Thymus (tissue), 11 donors: Measurements from ENCODE around the gene SLC4A5. TPM values are rescaled to one million over a fixed set of nuclear protein-coding genes. Genes with fewer than 3 reads are reported as not detected.

ENCODE experiments used
- DNase-seq, 9 donors: peaks; one replicate each; pipeline ENCODE4 v3.0.0-alpha.2; 2013; ENCODE audit warnings: low spot score in 9 of 9, low read depth in 6 of 9, missing footprints in 1 of 9
- H3K27ac ChIP-seq, 2 donors: one replicate each; pipeline ENCODE4 v1.5.1; 2013; ENCODE audit warnings: control low read depth in 1 of 2, low read depth in 1 of 2, low read length in 1 of 2, mild to moderate bottlenecking in 1 of 2, moderate library complexity in 1 of 2
- H3K27me3 ChIP-seq, 2 donors: one replicate each; pipeline ENCODE4 v1.5.1; 2013; ENCODE audit warnings: low read length in 1 of 2; ENCODE audit not compliant: control insufficient read depth in 2 of 2, insufficient read depth in 1 of 2
- H3K36me3 ChIP-seq, 2 donors: one replicate each; pipeline ENCODE4 v1.5.1; 2013; ENCODE audit warnings: low read length in 1 of 2, mild to moderate bottlenecking in 1 of 2, moderate library complexity in 1 of 2; ENCODE audit not compliant: control insufficient read depth in 2 of 2, insufficient read depth in 2 of 2
- H3K4me1 ChIP-seq, 2 donors: one replicate each; pipeline ENCODE4 v1.5.1; 2013; ENCODE audit warnings: low read length in 2 of 2; ENCODE audit not compliant: control insufficient read depth in 2 of 2, insufficient read depth in 2 of 2
- H3K4me3 ChIP-seq, 2 donors: one replicate each; pipeline ENCODE4 v1.5.1; 2013; ENCODE audit warnings: low read length in 2 of 2, control low read depth in 1 of 2, mild to moderate bottlenecking in 1 of 2
- H3K9me3 ChIP-seq, 2 donors: one replicate each; pipeline ENCODE4 v1.5.1; 2013; ENCODE audit warnings: low read length in 1 of 2, mild to moderate bottlenecking in 1 of 2; ENCODE audit not compliant: control insufficient read depth in 2 of 2, insufficient read depth in 1 of 2
- WGBS: extraction: QIAGEN DNeasy Blood & Tissue Kit; methylation state at CpG from one replicate; pipeline ENCODE4 v1.1.7; 2013; 5-methylcytosine and 5-hydroxymethylcytosine counted together
- polyA plus RNA-seq: library from polyadenylated mRNA; stranded (reverse); fragments of 200-250 nt; gene quantifications from one replicate; pipeline ENCODE4 v1.2.3, GENCODE V29; 2013
- total RNA-seq: library from RNA; stranded (reverse); fragments of 120-200 nt; gene quantifications from one replicate; pipeline ENCODE4 v1.2.4, GENCODE V29; 2013
- donor health status: healthy.

The SLC4A5 gene
- total and polyA plus RNA-seq, 2 donors: 0.85 to 2.5 TPM

DNA sequence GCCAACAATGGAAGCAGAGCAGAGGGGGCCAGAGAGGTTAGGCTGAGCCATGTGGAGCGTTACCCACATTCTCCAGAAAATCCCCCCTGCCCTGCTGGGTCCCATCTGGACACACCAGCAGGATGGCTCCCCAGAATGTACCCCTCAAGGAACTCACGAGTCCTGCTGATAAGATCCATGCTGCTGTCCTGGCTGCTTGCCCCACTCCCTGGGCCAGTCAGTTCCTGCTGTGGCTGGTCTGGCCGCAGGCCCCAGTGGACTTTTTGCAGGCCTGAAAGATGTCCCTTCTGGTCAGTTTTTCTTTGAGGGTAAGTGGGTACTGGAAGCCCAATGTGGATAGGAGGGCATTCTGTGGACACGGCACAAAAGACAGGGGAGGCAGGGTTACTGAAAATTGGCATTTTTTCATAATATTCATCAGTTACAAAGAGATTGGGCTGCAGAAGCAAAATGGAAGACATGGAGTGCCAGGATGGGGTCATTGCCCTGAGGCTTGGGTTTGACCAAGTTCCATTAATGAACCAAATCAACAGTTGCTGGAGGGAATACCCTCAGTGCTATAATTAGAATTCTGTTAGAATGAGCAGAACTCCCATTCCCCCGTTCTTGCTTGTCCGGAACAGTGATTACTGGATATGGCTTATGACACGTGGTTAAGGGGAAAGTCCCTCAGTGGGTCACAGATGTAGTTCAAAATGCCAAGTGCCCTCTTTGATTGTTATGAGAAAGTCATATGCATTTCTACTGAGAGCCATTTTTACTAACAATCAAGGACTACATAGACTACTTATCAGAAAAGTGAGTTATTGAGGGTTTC lies 38.7 kb downstream of the SLC4A5 start:
- no peak for DNase-seq
- no peak overlapping the region for H3K27ac ChIP-seq
- WGBS: 95% methylated on average over 7 of the region's 7 CpGs

DNA sequence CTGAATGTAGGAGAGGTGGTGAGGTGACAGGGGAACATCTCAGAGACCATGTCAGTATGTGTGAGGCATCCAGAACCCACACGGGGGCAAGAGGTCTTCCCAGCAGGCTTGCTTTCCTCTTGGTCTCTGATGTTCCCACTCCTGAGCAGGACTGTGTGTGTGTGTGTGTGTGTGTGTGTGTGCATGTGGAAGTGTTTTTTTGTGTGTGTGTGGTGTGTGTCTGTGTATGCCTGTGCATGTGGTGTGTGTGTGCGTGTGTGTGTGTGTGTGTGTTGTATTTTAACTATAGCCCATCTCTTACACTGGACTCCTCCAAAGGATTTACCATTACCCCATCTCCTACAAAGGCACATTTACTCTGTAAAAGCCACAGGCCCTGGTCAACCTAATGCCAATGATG lies 40.4 kb downstream of the SLC4A5 start:
- no peak for DNase-seq
- Histone ChIP-seq H3K4me1 (no peaks in the 10 kb centered on the region), H3K27ac (no peak overlapping the region), H3K36me3 (no peaks in the 10 kb centered on the region), H3K27me3 (no peaks in the 10 kb centered on the region), H3K4me3 (no peak overlapping the region), H3K9me3 (no peaks in the 10 kb centered on the region)
- 92% methylated on average over 2 of the region's 2 CpGs for WGBS

More for the DNA sequence above, 38.7 kb downstream of the SLC4A5 start:
- H3K4me1 ChIP-seq: no peaks in the 10 kb centered on the region
- no peaks in the 10 kb centered on the region for H3K36me3 ChIP-seq
- no peaks in the 10 kb centered on the region for H3K27me3 ChIP-seq
- H3K9me3 ChIP-seq: no peaks in the 10 kb centered on the region
- H3K4me3 ChIP-seq: no peak overlapping the region

DNA sequence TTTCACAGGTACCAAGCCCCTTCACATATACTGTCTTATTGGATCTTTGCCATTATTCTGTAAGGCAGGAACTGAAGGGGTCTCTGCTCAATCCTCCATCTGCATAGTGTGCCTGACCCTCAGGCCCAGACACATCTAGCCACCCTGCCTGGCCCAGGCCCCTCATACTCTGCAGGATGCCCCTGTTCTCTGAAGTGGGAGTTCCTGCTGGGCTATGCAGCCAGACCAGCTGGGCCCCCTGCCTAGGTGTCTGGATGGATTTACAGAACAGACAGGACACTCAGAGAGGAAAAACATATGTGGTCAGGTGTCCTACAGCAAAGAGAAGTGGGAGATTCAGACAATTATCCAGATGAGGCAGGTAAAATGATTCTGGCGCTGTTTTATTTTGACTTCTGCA lies 42.0 kb downstream of the SLC4A5 start:
- Histone ChIP-seq H3K36me3 (no peaks in the 10 kb centered on the region), H3K4me1 (no peaks in the 10 kb centered on the region), H3K4me3 (no peak overlapping the region), H3K27me3 (no peaks in the 10 kb centered on the region), H3K27ac (no peak overlapping the region), H3K9me3 (no peaks in the 10 kb centered on the region)
- 94% methylated on average over 1 of the region's 1 CpG for WGBS
- no peak for DNase-seq

DNA sequence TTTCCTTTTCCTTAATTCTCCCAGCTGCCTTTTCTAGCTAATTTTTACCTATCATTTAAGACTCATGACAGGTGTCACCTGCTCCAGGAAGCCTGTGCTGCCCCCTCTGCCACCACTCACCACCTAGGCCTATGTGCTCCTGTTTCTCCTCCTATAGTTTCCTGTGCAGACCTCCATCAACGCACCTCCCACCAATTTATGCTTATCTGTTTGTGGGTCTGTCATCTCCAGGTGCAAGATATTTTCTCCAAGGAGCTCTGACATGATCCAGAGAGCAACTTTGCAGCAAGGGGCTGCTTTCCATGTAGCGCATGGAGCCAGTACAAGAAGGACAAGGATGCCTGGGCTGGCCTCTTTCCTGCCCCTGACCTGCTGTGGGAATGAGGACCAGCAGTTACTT lies 42.7 kb downstream of the SLC4A5 start:
- Histone ChIP-seq H3K27me3 (no peaks in the 10 kb centered on the region), H3K9me3 (no peaks in the 10 kb centered on the region), H3K4me3 (no peak overlapping the region), H3K4me1 (no peaks in the 10 kb centered on the region), H3K36me3 (no peaks in the 10 kb centered on the region), H3K27ac (no peak overlapping the region)
- DNase-seq: no peak
- WGBS: 95% methylated on average over 2 of the region's 2 CpGs

DNA sequence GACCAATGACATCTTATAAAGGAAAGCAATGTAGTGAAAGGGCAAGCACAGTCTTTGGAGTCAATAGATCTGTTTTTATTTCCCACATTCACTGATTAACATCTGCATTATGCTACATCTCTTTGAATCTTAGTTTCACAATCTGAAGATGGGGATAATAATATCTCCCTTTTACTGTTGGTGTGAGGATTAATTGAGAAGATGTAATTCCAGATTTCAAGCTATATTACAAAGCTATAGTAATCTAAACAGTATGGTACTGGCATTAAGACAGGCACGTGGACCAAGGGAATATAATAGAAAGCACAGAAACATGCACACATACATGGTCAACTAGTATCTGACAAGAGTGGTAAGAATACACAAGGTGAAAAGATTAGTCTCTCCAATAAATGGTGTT lies 45.3 kb downstream of the SLC4A5 start:
- Histone ChIP-seq H3K36me3 (no peaks in the 10 kb centered on the region), H3K9me3 (no peaks in the 10 kb centered on the region), H3K27ac (no peak overlapping the region), H3K27me3 (no peaks in the 10 kb centered on the region), H3K4me1 (no peaks in the 10 kb centered on the region), H3K4me3 (no peak overlapping the region)
- DNase-seq: no peak
- WGBS: 99% methylated on average over 1 of the region's 1 CpG

DNA sequence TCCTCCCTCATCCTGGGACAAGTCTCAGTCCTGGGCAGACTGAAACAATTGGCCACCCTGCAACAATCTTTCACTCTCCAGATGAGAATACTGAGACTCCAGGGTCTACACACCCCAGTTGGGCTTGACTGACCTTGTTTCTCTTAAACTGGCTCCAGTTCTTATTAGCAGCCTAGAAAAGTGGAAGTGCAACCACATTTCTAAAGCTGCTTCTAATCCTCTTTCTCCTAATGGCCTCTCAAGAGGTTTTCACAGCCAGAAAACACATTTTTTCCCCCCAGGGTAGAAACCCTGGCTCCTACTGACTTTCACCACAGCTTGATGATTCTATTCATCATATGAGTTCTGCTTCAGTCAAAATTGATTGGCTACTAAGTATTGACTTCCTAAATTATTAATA lies 45.8 kb downstream of the SLC4A5 start:
- Histone ChIP-seq H3K4me1 (no peaks in the 10 kb centered on the region), H3K9me3 (no peaks in the 10 kb centered on the region), H3K36me3 (no peaks in the 10 kb centered on the region), H3K27ac (no peak overlapping the region), H3K27me3 (no peaks in the 10 kb centered on the region), H3K4me3 (no peak overlapping the region)
- no peak for DNase-seq

DNA sequence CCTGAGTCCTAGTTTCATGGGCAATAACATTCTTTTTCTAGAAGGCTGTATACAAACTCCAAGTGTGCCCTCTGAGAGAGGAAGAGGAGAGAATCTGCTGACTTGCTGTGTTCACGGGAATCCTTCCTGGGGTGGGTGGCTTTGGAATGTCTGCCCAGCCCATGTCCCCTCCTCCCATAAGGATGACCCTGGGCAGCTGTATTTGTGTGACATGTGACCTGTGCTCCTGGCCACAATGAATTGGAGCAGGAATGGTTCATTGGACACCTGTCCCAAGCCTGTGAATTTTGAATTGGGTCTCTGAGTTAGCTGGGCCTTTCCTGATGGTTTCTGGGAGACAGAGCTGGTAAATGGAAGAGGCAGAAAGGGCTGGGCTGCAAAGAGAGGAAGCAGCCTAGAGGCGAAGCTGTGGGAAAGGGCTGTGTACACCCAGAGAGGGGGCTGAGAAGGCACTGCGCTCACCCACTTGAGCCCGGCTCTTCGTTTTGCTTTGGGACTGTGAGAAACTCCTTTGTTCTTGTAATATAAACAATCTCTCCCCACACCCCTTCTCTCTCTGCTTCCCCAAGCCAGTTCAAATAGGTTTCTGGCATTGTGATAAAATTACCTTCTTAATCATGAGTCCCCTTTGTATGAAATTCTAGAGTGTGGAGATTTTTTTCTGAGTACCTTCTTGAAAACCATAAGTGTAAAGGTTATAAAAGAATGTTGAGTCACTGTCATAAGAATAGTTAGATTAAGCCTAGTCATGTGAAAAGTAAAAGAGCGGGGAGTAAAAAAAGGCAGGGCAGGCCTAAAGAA lies 49.8 kb downstream of the SLC4A5 start:
- no peak for DNase-seq
- no peak overlapping the region for H3K27ac ChIP-seq

DNA sequence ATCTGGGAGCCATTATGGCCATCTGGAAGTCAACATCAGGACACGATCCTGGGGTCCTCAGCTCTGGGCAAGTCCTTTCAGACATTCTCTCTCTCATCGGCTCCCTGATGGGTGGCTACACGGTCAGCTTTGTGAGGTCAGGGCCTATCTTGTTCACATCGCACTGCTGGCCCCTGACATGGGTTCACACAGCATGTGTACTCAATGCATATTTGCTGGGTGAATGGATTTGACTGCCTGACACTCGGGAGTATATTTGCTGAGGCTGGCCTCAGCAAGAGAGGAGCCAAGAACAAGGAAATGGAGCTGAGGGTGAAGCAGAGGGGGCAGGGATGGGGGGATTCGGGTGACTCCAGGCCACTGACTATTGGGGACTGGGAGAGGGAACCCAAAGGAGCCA lies 50.5 kb downstream of the SLC4A5 start:
- Histone ChIP-seq H3K4me1 (peaks cover 7 to 12% of the 10 kb centered on the region in 2 donors), H3K36me3 (no peaks in the 10 kb centered on the region), H3K9me3 (no peaks in the 10 kb centered on the region), H3K27ac (no peak overlapping the region), H3K27me3 (no peaks in the 10 kb centered on the region), H3K4me3 (no peak overlapping the region)
- 97% methylated on average over 6 of the region's 6 CpGs for WGBS
- no peak for DNase-seq

More for the DNA sequence above, 49.8 kb downstream of the SLC4A5 start:
- H3K27me3 ChIP-seq: no peaks in the 10 kb centered on the region
- H3K4me1 ChIP-seq: peaks cover 7 to 12% of the 10 kb centered on the region in 2 donors
- WGBS: 92% methylated on average over 6 of the region's 6 CpGs
- H3K36me3 ChIP-seq: no peaks in the 10 kb centered on the region
- no peaks in the 10 kb centered on the region for H3K9me3 ChIP-seq
- no peak overlapping the region for H3K4me3 ChIP-seq

DNA sequence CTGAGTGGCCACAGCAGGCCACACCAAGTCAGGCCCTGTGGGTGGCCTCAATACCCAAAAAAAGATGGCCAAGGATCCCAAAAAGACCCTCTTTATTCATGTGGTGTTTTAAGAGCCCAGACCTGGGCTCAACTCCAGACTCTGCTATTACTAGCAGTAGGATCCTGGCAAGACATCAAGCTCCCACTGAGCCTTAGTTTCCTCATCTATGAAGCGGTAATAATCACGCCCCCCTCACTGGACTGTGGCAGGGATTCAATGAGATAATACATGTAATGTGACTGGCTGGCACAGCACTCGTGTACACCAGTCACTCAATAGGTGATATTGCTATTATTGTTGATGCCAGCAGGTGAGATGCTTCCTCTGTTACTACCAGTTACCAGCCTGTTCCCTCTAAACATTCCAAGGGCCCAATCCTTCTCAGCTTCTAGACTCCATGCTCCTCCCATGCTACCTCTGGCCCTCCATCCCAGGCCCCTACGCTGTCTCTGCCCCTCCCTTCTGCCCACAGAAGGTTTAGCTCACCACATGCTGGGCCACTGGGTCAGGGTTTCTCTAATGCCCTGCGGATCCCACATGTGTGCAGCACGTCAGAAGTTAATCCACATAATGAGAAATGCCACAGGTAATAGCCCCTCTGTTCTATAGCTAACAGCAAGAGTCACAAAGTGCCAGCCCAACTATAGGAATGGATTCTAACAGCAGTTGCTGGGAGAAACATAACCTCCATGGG lies 51.2 kb downstream of the SLC4A5 start:
- H3K4me3 ChIP-seq: no peak overlapping the region
- no peaks in the 10 kb centered on the region for H3K36me3 ChIP-seq
- DNase-seq: no peak
- peaks cover 7 to 12% of the 10 kb centered on the region in 2 donors for H3K4me1 ChIP-seq
- no peaks in the 10 kb centered on the region for H3K9me3 ChIP-seq
- WGBS: 98% methylated on average over 6 of the region's 6 CpGs
- H3K27ac ChIP-seq: no peak overlapping the region
- no peaks in the 10 kb centered on the region for H3K27me3 ChIP-seq
